Endothelial cell of umbilical vein (primary cell): ENCODE measurements around the gene NOLC1.

Source experiments
- CTCF ChIP-seq, 2 donors: IDR thresholded peaks; 1 replicate in 1 of 2; 2 replicates in 1 of 2; pipeline ENCODE4 v1.5.1; 2011; ENCODE audit warnings: low read length in 2 of 2, mild to moderate bottlenecking in 2 of 2, moderate library complexity in 2 of 2, control low read depth in 1 of 2, inconsistent platforms in 1 of 2, low read depth in 1 of 2; ENCODE audit not compliant: insufficient read depth in 1 of 2; ENCODE audit errors: extremely low read depth in 1 of 2
- EZH2 ChIP-seq: IDR thresholded peaks from 2 replicates; pipeline ENCODE4 v1.6.1; 2012; ENCODE audit warnings: borderline replicate concordance, low read depth, mild to moderate bottlenecking, moderate library complexity, low read length, inconsistent platforms; ENCODE audit not compliant: severe bottlenecking
- FOS ChIP-seq: IDR thresholded peaks from 2 replicates; pipeline ENCODE4 v1.6.1; 2011; ENCODE audit warnings: mild to moderate bottlenecking, low read length, moderate library complexity, borderline replicate concordance; ENCODE audit not compliant: insufficient read depth
- MAX ChIP-seq: IDR thresholded peaks from 2 replicates; pipeline ENCODE4 v1.6.1; 2011; ENCODE audit not compliant: insufficient read depth, insufficient read length
- MYC ChIP-seq: IDR thresholded peaks from one replicate; pipeline ENCODE4 v1.6.1; 2011; ENCODE audit warnings: mild to moderate bottlenecking, low read depth, low read length
- POLR2A ChIP-seq: IDR thresholded peaks from 2 replicates; pipeline ENCODE4 v1.6.1; 2012; ENCODE audit warnings: low read depth, mild to moderate bottlenecking, control low read depth, low read length

- no peak for TF ChIP-seq POLR2A
- TF ChIP-seq FOS = no peak
- TF ChIP-seq MAX = peak; percentile 37
- TF ChIP-seq CTCF (IDR thresholded peaks at IDR 0.05; ENCODE audit: extremely low read depth in 1 of 2, insufficient read depth in 1 of 2, low read depth in 1 of 2, low read length in 2 of 2) = no peak
- no peak for TF ChIP-seq EZH2
- TF ChIP-seq MYC = no peak
Measured at GRCh38 chr10:102152545-102152890, 329 bp downstream of the NOLC1 start.
